ENCODE results near the gene SAMM50.
A peak's percentile ranks its signal among the peaks of the same experiment; 100 is the strongest.

SAMM50 gene

GRCh38 chr22:43955040-43955882 lies at the start of gene SAMM50:
TSS of gene SAMM50 (plus strand) at chr22:43955442. CDS start at chr22:43955578, 136 bp downstream.
- peak; percentile 90 for DNase-seq

GRCh38 chr22:43905681-43906080 lies 49.6 kb upstream of the SAMM50 start:
- DNase-seq, result no peak

DNA sequence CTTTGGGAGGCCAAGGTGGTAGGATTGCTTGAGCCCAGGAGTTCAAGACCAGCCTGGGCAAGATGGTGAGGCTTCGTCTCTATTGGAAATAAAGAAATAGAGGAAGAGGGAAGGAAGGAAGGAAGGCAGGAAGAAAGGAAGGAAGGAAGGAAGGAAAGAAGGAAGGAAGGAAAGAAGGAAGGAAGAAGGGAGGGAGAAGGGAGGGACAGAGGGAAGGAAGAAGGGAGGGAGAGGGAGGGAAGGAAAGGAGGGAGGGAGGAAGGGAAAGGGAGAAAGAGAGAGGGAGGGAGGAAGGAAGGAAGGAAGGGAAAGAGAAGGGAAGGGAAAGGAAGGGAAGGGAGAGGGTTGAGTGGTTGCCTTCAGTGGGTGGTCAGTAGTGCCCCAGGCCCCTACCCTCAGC lies 45.5 kb upstream of the SAMM50 start:
- no peak for DNase-seq

DNA sequence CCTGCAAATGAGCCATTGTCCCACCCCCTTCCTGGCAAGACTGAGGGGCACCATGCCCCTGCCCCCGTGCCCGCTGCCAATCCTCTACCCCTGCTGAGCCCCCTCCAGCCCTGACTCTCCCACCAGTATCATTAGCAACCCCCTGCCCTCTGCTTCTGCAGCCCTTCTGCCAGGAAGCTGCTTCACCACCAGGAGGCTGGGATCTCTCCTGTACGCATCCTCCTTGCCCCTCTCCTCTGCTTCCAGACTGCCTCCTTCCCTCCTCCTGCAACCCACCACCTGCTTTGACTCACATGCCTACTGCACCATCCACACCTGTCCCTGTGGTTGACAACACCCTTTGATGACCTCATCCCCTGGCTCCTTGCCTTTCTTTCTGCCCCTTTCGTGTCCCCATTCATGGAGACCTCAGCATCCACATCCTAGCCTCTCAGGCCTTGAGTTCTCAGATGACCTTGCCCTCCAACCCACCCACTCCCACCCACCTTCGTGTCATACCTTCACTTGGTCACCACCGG lies 45.0 kb upstream of the SAMM50 start:
- no peak for DNase-seq

- no peak for DNase-seq
Measured at GRCh38 chr22:43911351-43911750, 43.9 kb upstream of the SAMM50 start.

DNA sequence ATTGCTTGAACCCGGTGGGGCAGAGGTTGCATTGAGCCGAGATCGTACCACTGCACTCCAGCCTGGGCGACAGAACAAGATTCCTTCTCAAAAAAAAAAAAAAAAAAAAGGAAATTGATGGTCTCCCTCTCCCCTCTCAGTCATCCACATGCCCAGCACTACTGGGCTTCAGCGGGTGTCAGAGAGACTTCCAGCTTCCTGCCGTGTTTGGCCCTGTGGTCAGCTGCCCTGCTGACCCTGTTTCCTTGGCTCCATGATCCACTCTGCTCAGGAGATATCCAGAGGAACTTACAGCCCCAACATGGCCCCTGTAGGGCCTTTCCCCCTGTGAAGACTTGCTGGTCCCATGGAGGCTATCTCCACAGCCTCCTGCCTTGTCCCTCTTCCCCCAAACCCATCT lies 37.7 kb upstream of the SAMM50 start:
- no peak for DNase-seq

- DNase-seq, result peak; percentile 47
Measured at GRCh38 chr22:43919106-43919973, 35.9 kb upstream of the SAMM50 start.

GRCh38 chr22:43921370-43921769 lies 33.9 kb upstream of the SAMM50 start:
- peak; percentile 73 for DNase-seq

- DNase-seq, result no peak
Measured at GRCh38 chr22:43922123-43922522, 33.1 kb upstream of the SAMM50 start.

- DNase-seq, result peak; percentile 8
Measured at GRCh38 chr22:43923191-43923590, 32.1 kb upstream of the SAMM50 start.

DNA sequence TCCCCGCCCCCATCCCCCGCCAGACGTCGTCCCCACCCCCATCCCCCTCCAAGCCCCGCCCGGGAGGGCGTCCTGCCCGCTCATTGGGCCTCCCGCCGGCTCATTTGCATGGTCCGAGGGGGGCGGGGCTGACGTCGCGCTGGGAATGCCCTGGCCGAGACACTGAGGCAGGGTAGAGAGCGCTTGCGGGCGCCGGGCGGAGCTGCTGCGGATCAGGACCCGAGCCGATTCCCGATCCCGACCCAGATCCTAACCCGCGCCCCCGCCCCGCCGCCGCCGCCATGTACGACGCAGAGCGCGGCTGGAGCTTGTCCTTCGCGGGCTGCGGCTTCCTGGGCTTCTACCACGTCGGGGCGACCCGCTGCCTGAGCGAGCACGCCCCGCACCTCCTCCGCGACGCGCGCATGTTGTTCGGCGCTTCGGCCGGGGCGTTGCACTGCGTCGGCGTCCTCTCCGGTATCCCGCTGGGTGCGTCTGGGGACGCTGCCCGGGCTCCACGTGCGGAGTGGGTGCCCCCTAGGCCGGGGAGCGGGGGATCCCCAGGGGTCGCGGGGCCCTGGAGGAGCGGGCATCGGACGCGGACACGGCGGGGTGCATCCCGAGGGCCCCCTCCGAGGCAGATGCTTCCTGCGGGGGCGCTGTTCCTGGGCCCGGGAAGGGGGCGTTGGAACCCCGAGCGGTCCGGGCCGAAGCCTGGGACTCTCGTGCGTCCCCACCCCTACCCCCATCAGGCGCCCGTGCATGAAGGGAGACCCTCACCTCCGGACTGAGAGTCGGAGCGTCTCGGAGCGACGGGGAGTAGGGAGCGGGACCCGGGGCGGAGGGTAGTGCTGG lies 31.4 kb upstream of the SAMM50 start, which contains the start of gene PNPLA3:
PNPLA3 (plus strand) TSS at position 175 of the 834 bp plus-strand sequence; CDS start at position 282, 107 bp downstream.
- DNase-seq, result peak; percentile 88

GRCh38 chr22:43924877-43925276 lies 30.4 kb upstream of the SAMM50 start:
- no peak for DNase-seq

GRCh38 chr22:43925433-43926348 lies 29.6 kb upstream of the SAMM50 start:
- DNase-seq, result no peak

DNA sequence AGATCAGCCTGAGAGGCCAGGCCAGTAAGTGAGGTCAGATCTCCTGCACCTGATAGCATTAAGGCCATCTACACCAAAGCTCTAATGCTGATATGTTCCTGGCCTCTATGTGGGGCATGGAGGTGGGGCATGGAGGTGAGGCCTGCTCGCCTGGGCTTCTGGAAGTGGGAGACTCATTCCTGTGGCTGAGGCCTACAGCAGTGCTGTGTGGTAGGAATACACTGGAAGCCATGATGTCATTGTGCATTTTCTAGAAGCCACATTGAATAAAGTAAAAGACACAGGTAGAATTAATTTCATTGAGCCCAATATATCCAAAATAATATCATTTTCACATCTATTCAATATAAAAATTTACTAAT lies 28.9 kb upstream of the SAMM50 start:
- no peak for DNase-seq

DNA sequence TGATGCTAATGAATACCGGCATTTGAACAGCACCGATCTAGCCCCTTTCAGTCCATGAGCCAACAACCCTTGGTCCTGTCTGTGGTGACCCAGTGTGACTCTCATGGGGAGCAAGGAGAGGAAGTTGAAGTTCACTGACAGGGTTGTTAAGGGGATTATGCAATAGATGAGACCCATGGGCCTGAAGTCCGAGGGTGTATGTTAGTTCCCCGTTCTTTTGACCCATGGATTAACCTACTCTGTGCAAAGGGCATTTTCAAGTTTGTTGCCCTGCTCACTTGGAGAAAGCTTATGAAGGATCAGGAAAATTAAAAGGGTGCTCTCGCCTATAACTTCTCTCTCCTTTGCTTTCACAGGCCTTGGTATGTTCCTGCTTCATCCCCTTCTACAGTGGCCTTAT lies 26.8 kb upstream of the SAMM50 start:
- no peak for DNase-seq

DNA sequence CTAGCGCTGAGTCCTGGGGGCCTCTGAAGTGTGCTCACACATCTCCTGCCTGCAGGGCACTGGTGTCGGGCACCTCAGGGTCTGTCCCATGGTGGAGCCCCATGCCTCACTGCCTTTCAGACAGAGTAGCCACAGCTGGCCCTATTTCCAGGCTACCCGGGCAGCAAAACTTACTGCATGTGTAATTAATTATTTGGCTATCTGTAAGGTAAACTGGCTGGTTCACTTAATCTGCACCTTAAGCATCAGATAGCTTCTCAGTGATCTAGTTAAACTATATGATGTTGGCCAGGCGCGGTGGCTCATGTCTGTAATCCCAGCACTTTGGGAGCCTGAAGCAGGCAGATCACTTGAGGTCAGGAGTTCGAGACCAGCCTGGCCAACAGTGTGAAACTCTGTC lies 26.3 kb upstream of the SAMM50 start:
- no peak for DNase-seq

GRCh38 chr22:43931771-43932170 lies 23.5 kb upstream of the SAMM50 start:
- DNase-seq, result no peak

- DNase-seq, result no peak
Measured at GRCh38 chr22:43941449-43941848, 13.8 kb upstream of the SAMM50 start.

DNA sequence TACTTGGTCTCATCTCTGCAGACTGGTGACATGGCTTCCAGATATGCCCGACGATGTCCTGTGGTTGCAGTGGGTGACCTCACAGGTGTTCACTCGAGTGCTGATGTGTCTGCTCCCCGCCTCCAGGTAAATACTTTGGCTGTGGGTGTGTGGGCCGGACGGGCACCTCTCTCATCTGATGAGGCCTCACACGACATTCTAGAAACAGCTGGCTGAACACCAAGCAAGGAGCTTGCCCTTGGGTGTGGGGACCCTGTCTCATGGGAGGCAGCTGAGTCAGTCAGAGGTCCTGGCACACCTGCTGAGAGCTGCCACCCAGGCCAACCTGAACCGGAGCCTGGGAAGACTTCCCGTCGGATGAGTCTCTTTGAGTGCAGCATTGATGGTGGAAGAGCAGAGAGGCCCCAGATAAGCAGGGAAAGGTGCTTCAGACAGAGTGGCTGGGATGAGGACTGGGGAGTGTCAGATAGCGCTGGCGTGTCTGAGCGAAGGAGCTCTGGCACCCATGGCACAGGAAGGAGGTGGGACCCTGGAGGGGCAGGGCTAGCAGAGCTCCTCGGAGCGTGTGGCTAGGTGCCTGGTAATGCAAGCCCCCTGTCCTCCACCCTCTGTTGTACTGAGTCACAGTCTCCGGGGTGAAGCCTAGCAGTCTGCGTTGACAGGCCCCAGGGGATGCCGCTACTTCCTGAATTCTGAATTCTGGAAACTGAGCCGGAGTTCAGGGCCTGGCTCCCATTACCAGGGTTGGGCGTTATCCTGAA lies 10.4 kb upstream of the SAMM50 start:
- DNase-seq, result no peak

- DNase-seq, result peak; percentile 58
Measured at GRCh38 chr22:43945632-43946383, 9.4 kb upstream of the SAMM50 start.

Data from fibroblast of skin of right biceps (primary cell).